Measurements from ENCODE around the gene ZNF516. TPM values are rescaled to one million over a fixed set of nuclear protein-coding genes. Genes with fewer than 3 reads are reported as not detected.
A peak's percentile ranks its signal among the peaks of the same experiment; 100 is the strongest.
"Not testable (repeated sequence)": the region's sequence is repeated elsewhere in the genome, so short reads cannot be mapped to it uniquely, and the experiment has no call there.

The ZNF516 gene
- total RNA-seq, 2 experiments from 2014 or later, result 2.5 to 3.3 TPM

DNA sequence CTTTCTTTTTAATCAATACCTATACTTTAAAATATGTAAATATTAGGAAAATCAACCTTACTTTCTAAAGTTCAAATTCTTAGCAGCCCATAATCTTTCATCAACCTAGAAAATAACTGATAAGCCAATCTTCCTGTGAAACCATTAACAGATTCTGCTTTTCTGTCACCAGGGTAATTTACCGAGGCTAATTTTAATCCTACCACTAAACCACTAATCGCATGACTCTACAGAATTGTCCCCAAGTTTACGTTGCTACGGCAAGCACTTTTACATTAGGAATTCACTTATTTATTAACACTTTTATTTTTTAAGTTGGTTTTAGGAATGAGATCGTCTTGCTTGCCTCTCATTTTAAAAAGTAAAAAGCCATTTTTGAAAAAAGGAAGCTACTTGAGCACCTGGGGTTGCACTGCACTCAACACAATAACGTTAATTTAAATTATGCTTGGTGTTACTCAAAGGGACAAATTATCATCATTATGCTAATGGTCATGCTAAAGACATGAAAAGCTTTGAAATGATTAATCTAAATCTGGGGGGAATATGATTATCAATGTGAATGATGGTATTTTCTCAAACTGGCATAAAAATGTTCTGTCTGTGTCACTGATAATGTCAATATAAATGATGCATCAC, 10.2 kb downstream of the ZNF516 start:
- CTCF ChIA-PET, result no interaction called here

DNA sequence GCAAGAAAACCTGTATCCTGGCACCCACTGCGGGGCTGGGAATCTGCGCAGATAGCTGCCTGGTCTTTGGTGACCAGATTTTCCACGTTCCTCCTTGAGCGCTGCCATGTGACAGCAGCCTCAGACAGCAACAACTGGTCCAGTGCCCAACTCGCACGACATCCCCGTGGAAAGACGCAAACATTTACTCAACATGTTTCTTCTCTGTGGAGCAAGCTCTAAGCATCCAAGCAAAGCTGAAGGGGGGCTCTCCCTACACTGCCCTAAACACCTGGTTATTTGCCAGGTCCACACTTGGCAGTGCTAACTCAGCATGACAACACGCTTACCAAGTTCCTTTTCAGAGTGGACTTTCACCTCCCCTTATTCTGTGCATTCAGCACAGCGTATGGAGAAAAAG, 11.3 kb downstream of the ZNF516 start:
- POLR2A ChIA-PET, result no interaction called here
- H3K4me3 Mint-ChIP-seq, result no peak overlapping the region
- H3K4me1 Mint-ChIP-seq (ENCODE audit: low read depth), result no peaks in the 10 kb centered on the region
- H3K36me3 Mint-ChIP-seq (ENCODE audit: low read depth), result no peaks in the 10 kb centered on the region
- CTCF ChIA-PET, result no interaction called here
- DNase-seq (no peak), ATAC-seq (no peak)
- no peaks in the 10 kb centered on the region for H3K9me3 Mint-ChIP-seq (ENCODE audit: insufficient read depth)
- H3K27ac Mint-ChIP-seq, result no peak overlapping the region
- peaks cover 9% of the 10 kb centered on the region for H3K27me3 Mint-ChIP-seq (ENCODE audit: low read depth)

More for the DNA sequence above, 10.2 kb downstream of the ZNF516 start:
- H3K36me3 Mint-ChIP-seq (ENCODE audit: low read depth), result no peaks in the 10 kb centered on the region
- ATAC-seq (no peak), DNase-seq (no peak)
- H3K4me1 Mint-ChIP-seq (ENCODE audit: low read depth), result no peaks in the 10 kb centered on the region
- no peaks in the 10 kb centered on the region for H3K9me3 Mint-ChIP-seq (ENCODE audit: insufficient read depth)
- H3K27me3 Mint-ChIP-seq (ENCODE audit: low read depth), result peaks cover 15% of the 10 kb centered on the region
- no peak overlapping the region for H3K27ac Mint-ChIP-seq
- POLR2A ChIA-PET, result interaction anchor here (0.5 kb wide), 1 partner anchor 57 kb away, joined by 3 read pairs; no protein-coding TSS in a partner anchor
- no peak overlapping the region for H3K4me3 Mint-ChIP-seq

DNA sequence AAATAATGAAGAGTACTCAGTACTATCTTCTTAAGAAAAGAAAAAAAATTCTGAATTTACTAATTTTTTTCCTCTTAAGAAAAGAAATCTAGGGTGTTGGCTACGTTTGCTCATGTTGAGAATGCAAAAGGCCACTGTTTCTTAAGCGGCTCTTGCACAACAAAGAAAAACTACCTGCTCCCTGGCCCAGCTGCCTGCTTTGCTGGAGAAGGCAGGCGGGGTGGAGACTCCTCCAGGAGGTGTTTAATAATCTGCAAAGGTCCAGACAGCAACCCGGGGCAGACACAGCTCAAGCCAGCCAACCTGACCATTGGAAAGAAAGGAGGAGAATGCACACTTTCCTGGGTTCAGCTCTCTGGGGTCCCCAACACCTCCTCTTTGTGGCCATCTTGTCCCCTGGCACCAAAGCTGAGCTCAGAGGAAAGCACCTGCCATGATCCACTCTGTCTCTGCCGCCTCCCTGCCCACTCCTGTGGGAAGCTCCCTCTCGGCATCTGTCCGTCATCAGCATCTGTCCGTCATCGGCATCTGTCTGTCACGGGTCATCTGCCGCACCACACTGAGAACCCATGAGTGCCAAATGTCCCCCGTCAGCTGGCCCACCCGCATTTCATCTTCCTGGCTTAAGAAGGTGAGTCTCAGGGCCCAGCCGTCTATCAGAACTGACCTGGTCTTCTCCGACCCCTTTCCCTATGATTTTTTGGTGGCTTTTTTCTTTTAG, 11.9 kb downstream of the ZNF516 start:
- ChIA-PET POLR2A (no interaction called here), CTCF (no interaction called here)
- Mint-ChIP-seq H3K36me3 (ENCODE audit: low read depth) (no peaks in the 10 kb centered on the region), H3K4me3 (no peak overlapping the region), H3K4me1 (ENCODE audit: low read depth) (no peaks in the 10 kb centered on the region), H3K27ac (no peak overlapping the region), H3K9me3 (ENCODE audit: insufficient read depth) (no peaks in the 10 kb centered on the region), H3K27me3 (ENCODE audit: low read depth) (peaks cover 8% of the 10 kb centered on the region)
- DNase-seq (no peak), ATAC-seq (no peak)

DNA sequence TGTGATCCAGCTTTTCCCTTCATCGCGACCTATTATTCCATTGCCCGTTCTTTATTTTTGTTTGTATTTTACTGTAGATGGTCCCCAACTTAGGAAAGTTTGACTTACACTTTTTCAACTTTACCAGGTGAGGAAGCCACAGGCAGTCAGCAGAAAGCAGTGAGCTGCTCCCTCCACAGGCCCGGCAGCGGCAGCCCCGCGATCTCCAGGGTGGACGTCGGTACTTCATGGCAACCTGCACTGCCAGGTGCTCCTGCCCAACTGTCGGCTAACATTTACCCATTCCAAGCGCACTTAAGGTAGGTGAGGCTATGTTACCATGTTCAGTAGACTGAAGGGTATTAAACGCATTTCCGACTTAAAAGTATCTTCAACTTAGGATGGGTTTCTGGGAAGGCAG, 12.8 kb downstream of the ZNF516 start:
- POLR2A ChIA-PET, result no interaction called here
- peaks cover 6% of the 10 kb centered on the region for H3K27me3 Mint-ChIP-seq (ENCODE audit: low read depth)
- H3K27ac Mint-ChIP-seq, result no peak overlapping the region
- DNase-seq (no peak), ATAC-seq (no peak)
- no peaks in the 10 kb centered on the region for H3K9me3 Mint-ChIP-seq (ENCODE audit: insufficient read depth)
- peaks cover 4% of the 10 kb centered on the region for H3K4me1 Mint-ChIP-seq (ENCODE audit: low read depth)
- CTCF ChIA-PET, result interaction anchor here (1.1 to 1.3 kb wide), 2 partner anchors 8 to 13 kb away, joined by 3 to 4 read pairs; no protein-coding TSS in a partner anchor
- H3K36me3 Mint-ChIP-seq (ENCODE audit: low read depth), result no peaks in the 10 kb centered on the region
- no peak overlapping the region for H3K4me3 Mint-ChIP-seq

DNA sequence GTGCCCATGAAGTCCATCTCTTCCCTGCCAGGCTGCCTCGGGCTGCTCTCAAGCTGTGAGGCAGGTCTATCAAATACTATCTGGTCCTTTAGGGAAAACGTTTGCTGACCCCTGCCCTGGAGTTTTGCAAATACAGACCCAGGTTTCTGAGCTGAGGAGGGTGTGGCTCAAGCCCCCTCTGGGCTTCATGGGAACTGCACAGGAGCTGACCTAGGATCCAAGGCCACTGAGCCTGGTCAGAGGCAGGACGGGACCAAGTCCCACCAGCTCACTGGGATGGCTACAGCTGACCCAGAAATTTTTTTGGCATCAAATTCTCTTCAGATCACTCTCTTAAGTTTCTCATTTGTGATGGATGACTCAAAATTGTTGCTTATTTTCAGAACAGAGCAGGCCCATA, 14.1 kb downstream of the ZNF516 start:
- ATAC-seq, result no peak
- ChIA-PET CTCF (interaction anchor here (1.3 kb wide), 1 partner anchor 9 kb away, joined by 4 read pairs; no protein-coding TSS in a partner anchor), POLR2A (no interaction called here)
- Mint-ChIP-seq H3K27me3 (ENCODE audit: low read depth) (peaks cover 8% of the 10 kb centered on the region), H3K4me1 (ENCODE audit: low read depth) (peaks cover 8% of the 10 kb centered on the region), H3K27ac (no peak overlapping the region), H3K36me3 (ENCODE audit: low read depth) (no peaks in the 10 kb centered on the region), H3K4me3 (no peak overlapping the region), H3K9me3 (ENCODE audit: insufficient read depth) (no peaks in the 10 kb centered on the region)
- no peak for DNase-seq

DNA sequence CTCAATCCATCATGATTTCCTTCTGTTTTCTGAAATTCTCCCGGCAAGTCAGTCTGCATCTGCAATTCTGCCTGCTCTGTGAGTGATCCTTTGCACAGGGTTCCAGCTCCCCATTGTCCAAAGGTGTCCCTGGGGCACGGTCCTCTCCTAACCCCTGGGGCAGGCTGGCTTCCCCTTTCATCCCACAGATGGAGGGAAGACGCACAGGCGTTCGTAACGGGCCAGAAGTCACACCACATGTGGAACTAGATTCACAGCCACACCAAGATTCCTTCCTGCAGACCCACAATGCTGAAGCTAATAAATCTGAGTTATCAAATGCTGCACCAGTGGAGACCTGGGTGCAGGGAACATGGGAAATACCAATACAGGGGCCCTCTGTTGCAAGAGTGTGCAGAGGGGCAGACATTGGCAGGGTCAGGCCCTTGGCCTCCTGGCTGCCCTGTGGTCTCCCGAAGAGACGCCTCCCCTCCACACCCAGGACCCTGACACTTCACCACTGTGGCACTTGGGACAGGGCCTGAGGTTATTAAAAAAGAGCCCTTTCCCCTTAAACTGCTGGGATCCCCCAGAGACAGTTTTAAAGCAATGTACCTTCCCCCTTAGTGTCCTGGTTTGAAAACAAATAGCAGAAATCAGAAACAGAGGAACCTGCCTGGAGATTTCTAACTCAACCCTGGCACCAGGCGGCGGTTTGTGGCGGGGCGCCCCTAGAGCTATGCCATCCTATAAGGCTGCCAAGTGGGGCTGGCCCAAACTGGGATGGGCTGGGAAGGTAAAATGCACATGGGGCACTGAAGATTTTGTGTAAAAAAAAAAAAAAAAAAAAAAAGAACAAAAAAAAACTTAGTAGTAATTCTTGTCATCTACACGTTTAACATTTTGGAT, 15.4 kb downstream of the ZNF516 start:
- Mint-ChIP-seq H3K27me3 (ENCODE audit: low read depth) (peaks cover 14% of the 10 kb centered on the region), H3K27ac (no peak overlapping the region), H3K9me3 (ENCODE audit: insufficient read depth) (no peaks in the 10 kb centered on the region), H3K36me3 (ENCODE audit: low read depth) (no peaks in the 10 kb centered on the region), H3K4me1 (ENCODE audit: low read depth) (peaks cover 11% of the 10 kb centered on the region), H3K4me3 (no peak overlapping the region)
- POLR2A ChIA-PET, result no interaction called here
- DNase-seq, result no peak
- no peak for ATAC-seq
- CTCF ChIA-PET, result interaction anchor here (0.7 kb wide), 1 partner anchor 10 kb away, joined by 3 read pairs; no protein-coding TSS in a partner anchor

DNA sequence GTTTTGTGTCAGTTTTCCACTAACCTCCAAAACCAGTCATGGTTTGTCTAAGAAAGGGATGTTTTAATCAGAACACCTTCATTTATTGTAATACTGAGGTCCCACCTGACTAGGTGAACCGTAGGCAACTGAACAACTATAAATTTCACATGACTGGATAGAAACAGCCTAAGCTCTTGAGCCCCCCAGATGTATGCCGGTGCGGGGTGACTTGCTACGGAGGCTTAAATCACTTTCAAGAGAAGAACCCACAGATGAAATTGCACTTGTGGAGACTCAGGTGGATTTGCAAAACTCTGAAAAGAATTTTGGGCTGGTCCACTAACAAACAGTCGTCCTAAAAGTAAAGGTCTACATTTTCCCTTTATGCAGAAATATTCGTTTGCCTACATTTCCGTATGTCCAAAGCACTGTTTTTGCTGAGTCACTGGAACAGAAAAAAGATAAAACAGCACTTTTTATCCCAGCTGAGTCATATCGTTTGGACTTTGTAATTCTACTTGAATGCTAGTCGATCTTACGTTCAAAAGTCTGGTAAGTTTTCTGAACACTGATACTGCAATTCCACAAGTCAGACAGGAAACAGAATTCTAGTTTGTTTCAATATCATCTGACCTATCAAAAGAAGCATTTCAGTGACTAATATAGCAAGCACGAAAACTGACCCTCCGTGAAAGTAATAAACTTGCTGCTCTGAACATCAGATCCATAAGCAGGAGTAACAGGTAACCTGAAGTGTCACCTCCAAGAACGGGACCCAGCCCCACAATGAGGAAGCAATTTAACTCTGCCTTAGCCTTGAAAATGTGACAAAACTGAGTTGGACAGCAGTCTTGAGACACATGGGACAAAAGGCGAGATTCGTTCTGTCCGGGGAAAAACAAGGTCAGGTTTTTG, 18.1 kb downstream of the ZNF516 start:
- Mint-ChIP-seq H3K4me1 (ENCODE audit: low read depth) (peaks cover 14% of the 10 kb centered on the region), H3K4me3 (peak overlapping the region; percentile 26), H3K9me3 (ENCODE audit: insufficient read depth) (no peaks in the 10 kb centered on the region), H3K36me3 (ENCODE audit: low read depth) (no peaks in the 10 kb centered on the region), H3K27ac (no peak overlapping the region), H3K27me3 (ENCODE audit: low read depth) (peaks cover 19% of the 10 kb centered on the region)
- ChIA-PET CTCF (interaction anchor here (1.0 to 2.0 kb wide), 2 partner anchors 13 to 78 kb away, joined by 3 to 7 read pairs; no protein-coding TSS in a partner anchor), POLR2A (interaction anchor here (1.4 kb wide), 1 partner anchor 10 kb away, joined by 6 read pairs; no protein-coding TSS in a partner anchor)
- ATAC-seq, result no peak
- DNase-seq, result no peak

DNA sequence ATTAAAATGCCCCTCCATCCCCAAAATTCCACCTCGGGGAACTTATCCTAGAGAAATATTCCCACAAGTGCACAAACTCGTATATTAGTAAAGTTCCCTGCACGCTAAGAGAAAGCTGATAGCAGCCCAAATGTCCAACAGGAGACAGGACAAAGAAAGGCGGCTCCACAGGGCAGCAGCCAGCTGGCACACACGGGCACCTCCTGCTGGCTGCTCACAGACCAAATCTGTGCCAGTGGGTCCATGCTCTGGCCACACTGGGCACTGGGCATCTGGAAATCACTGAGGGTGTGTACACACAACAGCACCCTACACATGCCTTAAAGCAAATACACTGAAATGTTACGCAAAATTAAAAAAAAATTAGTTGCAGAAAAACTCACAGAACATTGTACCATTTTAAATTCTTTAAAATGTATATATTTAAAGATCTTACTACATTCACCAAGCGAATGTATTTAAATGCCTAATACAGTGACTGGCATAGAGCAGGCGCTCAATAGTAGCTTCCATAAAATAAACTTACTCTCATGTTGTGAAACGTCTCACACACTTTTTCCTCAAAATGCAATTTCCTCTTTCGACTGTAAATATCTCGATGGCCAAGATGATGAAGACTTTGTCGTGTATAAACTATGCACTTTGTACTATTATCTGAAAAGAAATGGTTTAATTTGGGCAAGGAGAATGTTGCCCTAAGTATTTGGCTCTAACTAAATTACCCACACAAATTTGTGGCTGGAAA, 19.4 kb downstream of the ZNF516 start:
- H3K27ac Mint-ChIP-seq, result no peak overlapping the region

DNA sequence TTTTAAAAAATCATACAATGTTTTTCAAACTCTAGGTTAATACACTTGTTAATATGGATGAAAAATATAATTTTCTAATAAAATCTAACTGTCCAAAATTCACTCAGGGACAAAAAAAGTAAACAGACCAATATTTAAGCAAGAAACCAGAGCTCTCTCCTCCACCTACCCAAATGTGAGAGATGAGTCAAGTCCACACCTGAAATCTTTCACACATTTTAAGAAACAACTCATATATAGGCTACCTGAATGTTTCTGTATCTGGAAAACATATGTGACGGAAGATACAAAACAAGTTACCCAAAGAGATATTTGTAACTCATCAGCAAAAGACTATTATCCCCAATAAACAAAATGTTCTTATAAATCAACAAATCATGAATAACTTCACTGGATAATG, 20.2 kb downstream of the ZNF516 start:
- Mint-ChIP-seq H3K27me3 (ENCODE audit: low read depth) (peaks cover 19% of the 10 kb centered on the region), H3K4me3 (no peak overlapping the region), H3K4me1 (ENCODE audit: low read depth) (peaks cover 14% of the 10 kb centered on the region), H3K27ac (no peak overlapping the region), H3K36me3 (ENCODE audit: low read depth) (no peaks in the 10 kb centered on the region), H3K9me3 (ENCODE audit: insufficient read depth) (no peaks in the 10 kb centered on the region)
- ATAC-seq (no peak), DNase-seq (no peak)
- ChIA-PET CTCF (no interaction called here), POLR2A (no interaction called here)

More for the DNA sequence above, 19.4 kb downstream of the ZNF516 start:
- Mint-ChIP-seq H3K9me3 (ENCODE audit: insufficient read depth) (no peaks in the 10 kb centered on the region), H3K4me3 (no peak overlapping the region), H3K4me1 (ENCODE audit: low read depth) (peaks cover 14% of the 10 kb centered on the region), H3K36me3 (ENCODE audit: low read depth) (no peaks in the 10 kb centered on the region), H3K27me3 (ENCODE audit: low read depth) (peaks cover 19% of the 10 kb centered on the region)
- no peak for ATAC-seq
- CTCF ChIA-PET, result interaction anchor here (1.0 to 2.0 kb wide), 2 partner anchors 15 to 77 kb away, joined by 3 to 7 read pairs; no protein-coding TSS in a partner anchor
- no peak for DNase-seq
- POLR2A ChIA-PET, result interaction anchor here (1.4 kb wide), 1 partner anchor 9 kb away, joined by 6 read pairs; no protein-coding TSS in a partner anchor

DNA sequence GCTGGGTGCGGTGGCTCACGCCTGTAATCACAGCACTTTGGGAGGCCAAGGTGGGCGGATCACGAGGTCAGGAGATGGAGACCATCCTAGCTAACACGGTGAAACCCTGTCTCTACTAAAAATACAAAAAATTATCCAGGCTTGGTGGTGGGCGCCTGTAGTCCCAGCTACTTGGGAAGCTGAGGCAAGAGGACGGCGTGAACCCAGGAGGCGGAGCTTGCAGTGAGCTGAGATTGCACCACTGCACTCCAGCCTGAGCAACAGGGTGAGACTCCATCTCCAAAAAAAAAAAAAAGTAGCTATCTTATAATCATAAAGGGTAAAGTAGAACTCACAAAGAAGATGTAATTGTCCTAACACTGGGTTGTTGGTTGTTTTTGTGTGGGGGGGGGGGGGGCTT, 21.5 kb downstream of the ZNF516 start:
- H3K27ac Mint-ChIP-seq, POLR2A ChIA-PET, CTCF ChIA-PET: not testable (repeated sequence)

More for the DNA sequence above, 21.5 kb downstream of the ZNF516 start:
- H3K4me1 Mint-ChIP-seq (ENCODE audit: low read depth), result peaks cover 19% of the 10 kb centered on the region
- not testable (repeated sequence) for H3K4me3 Mint-ChIP-seq; H3K36me3 Mint-ChIP-seq (ENCODE audit: low read depth); ATAC-seq; DNase-seq; H3K9me3 Mint-ChIP-seq (ENCODE audit: insufficient read depth)
- H3K27me3 Mint-ChIP-seq (ENCODE audit: low read depth), result peaks cover 19% of the 10 kb centered on the region
